Measurements from ENCODE around the gene ASCC1.
"Not testable (repeated sequence)": the region's sequence is repeated elsewhere in the genome, so short reads cannot be mapped to it uniquely, and the experiment has no call there.

ASCC1 gene

GRCh38 chr10:72229261-72230251, 13.5 kb upstream of the ASCC1 start:
- Histone ChIP-seq H3K4me3 (ENCODE audit: low read depth, low read length) (no peak overlapping the region), H3K4me1 (peaks cover 29% of the 10 kb centered on the region), H3K9ac (no peak overlapping the region), H3K36me3 (ENCODE audit: control insufficient read depth, insufficient read depth, low read length) (no peaks in the 10 kb centered on the region), H2AFZ (no peak overlapping the region), H3K79me2 (peaks cover 37% of the 10 kb centered on the region), H3K4me2 (ENCODE audit: low read length) (peak overlapping the region; percentile 21), H3K9me3 (ENCODE audit: control insufficient read depth, low read length) (no peaks in the 10 kb centered on the region), H3K27ac (peak overlapping the region; percentile 89), H3K27me3 (ENCODE audit: control insufficient read depth, insufficient read depth, low read length) (no peaks in the 10 kb centered on the region)
- TF ChIP-seq CTCF (IDR thresholded peaks at IDR 0.05) = no peak

DNA sequence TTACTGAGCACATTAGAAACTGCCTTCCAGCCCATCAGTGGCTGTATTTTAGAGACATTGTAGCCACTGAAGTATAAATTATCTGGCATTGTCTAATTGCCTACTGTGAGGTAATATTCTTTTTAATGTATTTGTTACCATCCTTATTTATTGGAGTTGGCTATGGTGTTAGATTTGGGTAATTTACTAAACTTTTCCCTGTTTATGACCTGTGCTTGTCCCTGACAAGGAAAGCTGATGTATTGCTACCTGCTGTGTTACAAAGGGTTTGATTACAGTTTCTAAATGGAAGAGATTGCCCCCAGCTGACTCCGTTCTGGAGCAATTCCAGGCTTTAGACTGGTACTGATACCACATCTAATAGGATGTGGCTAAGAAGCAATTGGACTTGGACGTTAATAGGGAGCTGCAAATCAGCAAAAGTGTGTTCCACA, 12.3 kb upstream of the ASCC1 start:
- Histone ChIP-seq H3K4me1 (peaks cover 37% of the 10 kb centered on the region), H3K9me3 (ENCODE audit: control insufficient read depth, low read length) (no peaks in the 10 kb centered on the region), H3K27me3 (ENCODE audit: control insufficient read depth, insufficient read depth, low read length) (no peaks in the 10 kb centered on the region), H2AFZ (no peak overlapping the region), H3K9ac (no peak overlapping the region), H3K36me3 (ENCODE audit: control insufficient read depth, insufficient read depth, low read length) (no peaks in the 10 kb centered on the region), H3K27ac (no peak overlapping the region), H3K4me3 (ENCODE audit: low read depth, low read length) (no peak overlapping the region), H3K79me2 (peaks cover 31% of the 10 kb centered on the region), H3K4me2 (ENCODE audit: low read length) (no peak overlapping the region)
- TF ChIP-seq CTCF (IDR thresholded peaks at IDR 0.05) = no peak

DNA sequence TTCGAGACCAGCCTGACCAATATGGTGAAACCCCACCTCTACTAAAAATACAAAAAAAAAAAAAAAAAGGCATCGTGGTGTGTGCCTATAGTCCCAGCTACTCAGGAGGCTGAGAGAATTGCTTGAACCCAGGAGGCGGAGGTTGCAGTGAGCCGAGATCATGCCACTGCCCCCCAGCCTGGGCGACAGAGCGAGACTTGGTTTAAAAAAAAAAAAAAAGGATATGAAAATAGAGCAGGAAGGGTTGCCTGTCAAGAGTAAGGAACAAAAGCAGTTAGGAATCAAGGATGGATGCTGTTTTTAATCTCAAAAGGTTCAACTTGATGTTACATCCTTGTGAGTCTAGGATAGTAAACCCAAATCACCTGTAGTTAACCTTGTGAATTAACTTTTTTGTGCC, 11.8 kb upstream of the ASCC1 start:
- Histone ChIP-seq H3K4me1 (peaks cover 37% of the 10 kb centered on the region), H3K36me3 (ENCODE audit: control insufficient read depth, insufficient read depth, low read length) (no peaks in the 10 kb centered on the region), H3K4me2 (ENCODE audit: low read length) (no peak overlapping the region), H3K27ac (no peak overlapping the region), H3K9ac (no peak overlapping the region), H3K9me3 (ENCODE audit: control insufficient read depth, low read length) (no peaks in the 10 kb centered on the region), H3K4me3 (ENCODE audit: low read depth, low read length) (no peak overlapping the region), H3K79me2 (peaks cover 31% of the 10 kb centered on the region), H3K27me3 (ENCODE audit: control insufficient read depth, insufficient read depth, low read length) (no peaks in the 10 kb centered on the region), H2AFZ (no peak overlapping the region)
- no peak for TF ChIP-seq CTCF (IDR thresholded peaks at IDR 0.05)

GRCh38 chr10:72226418-72227027, 10.4 kb upstream of the ASCC1 start:
- no peak for TF ChIP-seq CTCF (IDR thresholded peaks at IDR 0.05)
- Histone ChIP-seq H3K4me1 (peaks cover 37% of the 10 kb centered on the region), H3K27ac (no peak overlapping the region)

GRCh38 chr10:72224191-72224590, 8.1 kb upstream of the ASCC1 start:
- H3K9ac ChIP-seq; H3K27me3 ChIP-seq (ENCODE audit: control insufficient read depth, insufficient read depth, low read length); H2AFZ ChIP-seq; H3K4me3 ChIP-seq (ENCODE audit: low read depth, low read length); H3K36me3 ChIP-seq (ENCODE audit: control insufficient read depth, insufficient read depth, low read length); H3K9me3 ChIP-seq (ENCODE audit: control insufficient read depth, low read length); H3K4me2 ChIP-seq (ENCODE audit: low read length): not testable (repeated sequence)
- peaks cover 27% of the 10 kb centered on the region for H3K79me2 ChIP-seq
- H3K4me1 ChIP-seq = peaks cover 25% of the 10 kb centered on the region
- peak overlapping the region; percentile 67 for H3K27ac ChIP-seq

More at GRCh38 chr10:72226418-72227027, 10.4 kb upstream of the ASCC1 start:
- no peak overlapping the region for H3K9ac ChIP-seq
- H2AFZ ChIP-seq = no peak overlapping the region
- H3K9me3 ChIP-seq (ENCODE audit: control insufficient read depth, low read length) = no peaks in the 10 kb centered on the region
- H3K4me2 ChIP-seq (ENCODE audit: low read length) = no peak overlapping the region
- no peak overlapping the region for H3K4me3 ChIP-seq (ENCODE audit: low read depth, low read length)
- no peaks in the 10 kb centered on the region for H3K27me3 ChIP-seq (ENCODE audit: control insufficient read depth, insufficient read depth, low read length)
- H3K79me2 ChIP-seq = peaks cover 31% of the 10 kb centered on the region
- no peaks in the 10 kb centered on the region for H3K36me3 ChIP-seq (ENCODE audit: control insufficient read depth, insufficient read depth, low read length)

Measured in parathyroid adenoma (tissue), 2 donors.